Activated CD4-positive, alpha-beta T cell treated with anti-CD3 and anti-CD28 coated beads, Interleukin-2, amount 50 U/mL, for 1 hour (primary cell): Measurements from ENCODE around the gene CCDC183.

Experiments used
- DNase-seq: peaks from one replicate; pipeline ENCODE4 v3.0.0-alpha.2; 2020

Gene CCDC183

GRCh38 chr9:136850866-136851775 is 55.0 kb downstream of the CCDC183 start:
- DNase-seq = no peak

- no peak for DNase-seq
Measured at GRCh38 chr9:136851941-136852663, 56.0 kb downstream of the CCDC183 start, which contains the start of gene MAMDC4. TSS of gene MAMDC4 (plus strand) at chr9:136852346. CDS start at chr9:136852417, 71 bp downstream.

- DNase-seq = no peak
Measured at GRCh38 chr9:136852664-136853595, 56.8 kb downstream of the CCDC183 start.

- DNase-seq = no peak
Measured at GRCh38 chr9:136853596-136854112, 57.5 kb downstream of the CCDC183 start.

GRCh38 chr9:136854113-136854841 is 58.1 kb downstream of the CCDC183 start:
- no peak for DNase-seq

- no peak for DNase-seq
Measured at GRCh38 chr9:136854842-136855460, 58.8 kb downstream of the CCDC183 start.

GRCh38 chr9:136855461-136856078 is 59.4 kb downstream of the CCDC183 start:
- DNase-seq = no peak

GRCh38 chr9:136856079-136856476 is 59.9 kb downstream of the CCDC183 start:
- DNase-seq = no peak

GRCh38 chr9:136856541-136857141 is 60.5 kb downstream of the CCDC183 start:
- DNase-seq = no peak

GRCh38 chr9:136857166-136857565 is 61.0 kb downstream of the CCDC183 start:
- no peak for DNase-seq
